Retinal pigment epithelial cell (primary cell): ENCODE data around the gene FUBP1.

Experiments
- DNase-seq: peaks from one replicate; pipeline ENCODE4 v3.0.0-alpha.2; 2010; ENCODE audit warnings: low read depth
- H3K4me3 ChIP-seq: 2 replicates; pipeline ENCODE4 v1.5.1; 2011; ENCODE audit warnings: mild to moderate bottlenecking, low read length, control low read depth, moderate library complexity
- TF ChIP-seq, protein P1 (sequence below): conservative IDR thresholded peaks from 2 replicates; pipeline ENCODE4 v1.5.1; 2011; ENCODE audit warnings: low read depth, low read length, control low read depth, inconsistent platforms

FUBP1 gene

DNA sequence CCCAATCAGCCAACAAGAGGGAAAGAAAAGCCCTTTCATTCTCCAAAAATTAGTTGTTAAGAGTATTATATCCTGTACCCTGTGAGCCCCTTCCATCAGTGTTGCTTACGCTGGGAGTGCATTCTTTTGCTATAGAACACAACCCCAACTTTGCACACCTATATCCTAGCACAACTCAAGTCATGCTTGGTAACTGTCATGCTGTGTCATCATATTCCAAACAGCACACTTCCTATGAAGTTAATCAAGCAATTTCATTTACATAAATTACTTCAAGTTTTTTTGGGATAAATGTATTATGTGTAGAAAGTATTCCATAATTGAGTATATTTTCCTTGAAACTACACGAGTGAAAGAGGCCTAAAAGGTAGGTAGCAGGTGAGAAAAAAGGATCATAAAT, 20.0 kb downstream of the FUBP1 start:
- H3K4me3 ChIP-seq, result no peak overlapping the region
- DNase-seq, result no peak
- TF ChIP-seq, protein P1, sequence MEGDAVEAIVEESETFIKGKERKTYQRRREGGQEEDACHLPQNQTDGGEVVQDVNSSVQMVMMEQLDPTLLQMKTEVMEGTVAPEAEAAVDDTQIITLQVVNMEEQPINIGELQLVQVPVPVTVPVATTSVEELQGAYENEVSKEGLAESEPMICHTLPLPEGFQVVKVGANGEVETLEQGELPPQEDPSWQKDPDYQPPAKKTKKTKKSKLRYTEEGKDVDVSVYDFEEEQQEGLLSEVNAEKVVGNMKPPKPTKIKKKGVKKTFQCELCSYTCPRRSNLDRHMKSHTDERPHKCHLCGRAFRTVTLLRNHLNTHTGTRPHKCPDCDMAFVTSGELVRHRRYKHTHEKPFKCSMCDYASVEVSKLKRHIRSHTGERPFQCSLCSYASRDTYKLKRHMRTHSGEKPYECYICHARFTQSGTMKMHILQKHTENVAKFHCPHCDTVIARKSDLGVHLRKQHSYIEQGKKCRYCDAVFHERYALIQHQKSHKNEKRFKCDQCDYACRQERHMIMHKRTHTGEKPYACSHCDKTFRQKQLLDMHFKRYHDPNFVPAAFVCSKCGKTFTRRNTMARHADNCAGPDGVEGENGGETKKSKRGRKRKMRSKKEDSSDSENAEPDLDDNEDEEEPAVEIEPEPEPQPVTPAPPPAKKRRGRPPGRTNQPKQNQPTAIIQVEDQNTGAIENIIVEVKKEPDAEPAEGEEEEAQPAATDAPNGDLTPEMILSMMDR, result no peak

DNA sequence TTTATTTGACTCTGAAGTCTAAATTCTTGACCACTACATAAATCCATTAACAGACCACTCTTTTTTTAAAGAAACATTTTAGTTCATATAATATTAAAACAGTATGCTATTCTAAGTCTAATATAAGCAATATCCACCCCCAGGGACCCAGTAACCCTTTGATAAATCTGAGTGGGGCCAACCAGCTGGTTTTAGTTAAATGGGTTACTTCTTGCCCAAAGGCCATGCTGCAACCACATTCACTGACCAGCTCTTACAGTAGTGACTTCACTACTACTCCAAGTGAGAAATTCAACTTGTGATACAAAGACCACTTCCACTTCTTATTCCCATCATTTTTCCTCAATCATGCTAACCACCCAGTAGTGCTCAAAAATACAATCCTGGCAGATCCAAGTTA, 20.5 kb downstream of the FUBP1 start:
- H3K4me3 ChIP-seq, result no peak overlapping the region
- no peak for DNase-seq
- TF ChIP-seq, protein P1, result no peak

DNA sequence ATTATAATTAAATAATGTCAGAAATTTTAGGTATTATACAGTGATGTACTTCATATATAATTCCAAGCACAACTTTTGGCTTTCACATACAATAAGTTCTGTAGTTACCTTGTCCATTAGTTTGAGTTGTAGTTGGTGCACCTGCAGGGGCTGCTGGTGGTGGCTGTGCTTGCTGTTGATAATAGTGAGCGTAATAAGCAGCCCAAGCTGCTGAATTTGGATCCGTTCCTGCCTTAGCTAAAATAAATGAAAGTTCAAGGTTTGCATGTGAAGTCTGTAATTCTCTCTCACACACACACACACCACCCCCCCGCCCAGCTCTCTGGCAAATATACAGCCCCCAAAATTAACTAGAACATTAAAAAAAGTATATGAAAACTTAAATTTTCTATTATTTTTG, 22.4 kb downstream of the FUBP1 start:
- H3K4me3 ChIP-seq, result no peak overlapping the region
- DNase-seq, result no peak
- TF ChIP-seq, protein P1, result no peak

DNA sequence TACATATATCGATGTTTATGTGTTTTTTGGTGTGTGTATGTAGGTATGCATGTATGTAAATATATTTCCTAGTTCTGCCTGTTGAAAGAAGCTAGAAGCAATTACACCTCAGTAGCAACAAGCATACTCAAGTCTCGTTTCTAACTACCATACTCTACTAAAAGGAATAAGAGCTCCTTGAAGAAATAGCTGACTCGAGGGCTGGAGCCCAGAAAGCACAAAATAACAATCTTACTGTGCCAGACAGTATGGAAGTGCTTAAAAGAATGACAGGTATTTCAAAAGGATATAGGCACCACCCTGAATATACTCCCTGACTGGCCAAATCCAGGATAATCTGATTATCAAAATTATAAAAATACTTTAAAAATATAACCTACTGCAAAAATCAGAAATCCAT, 23.2 kb downstream of the FUBP1 start:
- TF ChIP-seq, protein P1, result no peak
- DNase-seq, result no peak
- no peak overlapping the region for H3K4me3 ChIP-seq

DNA sequence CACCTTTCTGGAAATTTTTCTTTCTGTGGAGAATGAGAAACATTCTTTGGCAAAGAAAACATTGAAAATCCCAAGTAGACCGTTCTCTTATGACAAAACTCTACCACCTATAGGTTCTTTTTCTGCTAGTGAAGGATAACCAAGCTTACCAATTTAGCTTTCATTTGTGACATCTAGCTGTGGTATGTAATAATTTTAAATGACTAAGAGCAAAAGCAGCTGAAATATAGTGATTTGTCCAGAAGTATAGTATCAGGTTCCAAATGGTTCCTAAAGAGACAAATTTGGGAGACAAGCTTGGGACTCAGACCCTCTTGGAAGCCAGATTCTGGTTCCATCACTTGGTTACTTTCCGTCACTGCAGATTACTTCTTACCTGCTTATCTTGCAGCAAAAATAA, 24.4 kb downstream of the FUBP1 start:
- no peak overlapping the region for H3K4me3 ChIP-seq
- TF ChIP-seq, protein P1, result no peak
- DNase-seq, result no peak

DNA sequence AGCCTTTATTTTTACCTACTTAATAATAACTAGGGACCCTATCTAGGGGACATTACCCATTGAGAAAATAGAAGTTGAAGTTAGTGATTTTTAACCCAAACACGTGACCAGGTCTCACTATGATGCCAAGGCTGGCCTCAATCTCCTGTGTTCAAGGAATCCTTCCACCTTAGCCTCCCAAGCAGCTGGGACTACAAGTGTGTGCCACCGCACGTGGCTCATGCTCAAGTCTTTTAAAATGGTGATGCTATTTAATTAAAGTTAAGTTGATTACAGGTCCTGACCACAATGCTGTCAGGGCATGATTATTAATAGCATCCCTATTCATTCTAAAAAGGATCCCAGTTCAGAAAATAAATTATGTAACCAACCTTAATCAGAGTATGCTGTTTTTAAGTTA, 25.0 kb downstream of the FUBP1 start:
- TF ChIP-seq, protein P1, result no peak
- H3K4me3 ChIP-seq, result no peak overlapping the region
- no peak for DNase-seq

DNA sequence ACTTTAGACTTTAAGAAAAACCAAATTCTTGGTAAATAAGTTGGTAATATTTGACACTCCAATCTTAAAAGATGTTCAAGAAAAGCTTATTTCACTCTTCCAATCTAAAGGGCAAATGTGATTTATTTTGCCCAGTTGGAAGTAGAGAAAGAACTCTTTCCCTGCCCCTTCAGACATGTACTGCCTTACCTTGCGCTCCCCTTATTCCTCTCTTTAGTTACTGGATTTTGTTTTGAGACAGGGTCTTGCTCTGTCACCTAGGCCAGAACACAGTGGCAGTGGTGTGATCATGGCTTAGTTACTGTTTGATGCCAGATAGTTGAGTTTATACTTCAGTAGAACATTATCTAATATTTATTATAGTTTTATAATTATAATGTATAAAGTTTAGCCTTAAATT, 27.5 kb downstream of the FUBP1 start:
- DNase-seq, result no peak
- TF ChIP-seq, protein P1, result no peak
- no peak overlapping the region for H3K4me3 ChIP-seq
